KMS-11 (cell line): ENCODE data around the gene PCID2.

Source experiments
- H2AFZ ChIP-seq: fragments of 200-600 bp; sonication (generic); 2 replicates; pipeline ENCODE4 v1.6.1; 2016; ENCODE audit warnings: antibody characterized with exemption, mixed run types, low read depth
- H3K27ac ChIP-seq: fragments of 200-600 bp; sonication (generic); 2 replicates; pipeline ENCODE4 v1.6.1; 2016; ENCODE audit warnings: mild to moderate bottlenecking, mixed run types
- H3K27me3 ChIP-seq: fragments of 200-600 bp; sonication (generic); 2 replicates; pipeline ENCODE4 v1.6.1; 2017; ENCODE audit warnings: mild to moderate bottlenecking, low read depth, mixed run types, moderate library complexity; ENCODE audit not compliant: insufficient read depth
- H3K36me3 ChIP-seq: fragments of 200-600 bp; sonication (generic); 2 replicates; pipeline ENCODE4 v1.6.1; 2017; ENCODE audit warnings: mild to moderate bottlenecking, mixed run types; ENCODE audit not compliant: insufficient read depth
- H3K4me1 ChIP-seq: fragments of 200-600 bp; sonication (generic); 2 replicates; pipeline ENCODE4 v1.6.1; 2016; ENCODE audit warnings: mild to moderate bottlenecking, low read depth, mixed run types; ENCODE audit not compliant: poor library complexity, severe bottlenecking
- H3K4me2 ChIP-seq: fragments of 200-600 bp; sonication (generic); 2 replicates; pipeline ENCODE4 v1.7.0; 2016; ENCODE audit warnings: mild to moderate bottlenecking, mixed run types
- H3K4me3 ChIP-seq: fragments of 200-600 bp; sonication (generic); IDR thresholded peaks from 2 replicates; pipeline ENCODE4 v1.6.1; 2017; ENCODE audit warnings: low read depth, low read length, mixed read lengths; ENCODE audit not compliant: insufficient read depth
- H3K79me2 ChIP-seq: fragments of 200-600 bp; sonication (generic); 2 replicates; pipeline ENCODE4 v1.6.1; 2016; ENCODE audit warnings: low read depth, mixed run types; ENCODE audit not compliant: insufficient read depth
- H3K9ac ChIP-seq: fragments of 200-600 bp; sonication (generic); 2 replicates; pipeline ENCODE4 v1.6.1; 2016; ENCODE audit warnings: mild to moderate bottlenecking, mixed run types
- H4K20me1 ChIP-seq: fragments of 200-600 bp; sonication (generic); 2 replicates; pipeline ENCODE4 v1.6.1; 2016; ENCODE audit warnings: mild to moderate bottlenecking, mixed run types; ENCODE audit not compliant: insufficient read depth
- TF ChIP-seq, protein P1 (sequence below): fragments of 200-600 bp; sonication (generic); conservative IDR thresholded peaks from 2 replicates; pipeline ENCODE4 v1.6.1; 2017; ENCODE audit warnings: low read depth, mild to moderate bottlenecking, antibody characterized with exemption, low read length, moderate library complexity, mixed read lengths

PCID2 gene

DNA sequence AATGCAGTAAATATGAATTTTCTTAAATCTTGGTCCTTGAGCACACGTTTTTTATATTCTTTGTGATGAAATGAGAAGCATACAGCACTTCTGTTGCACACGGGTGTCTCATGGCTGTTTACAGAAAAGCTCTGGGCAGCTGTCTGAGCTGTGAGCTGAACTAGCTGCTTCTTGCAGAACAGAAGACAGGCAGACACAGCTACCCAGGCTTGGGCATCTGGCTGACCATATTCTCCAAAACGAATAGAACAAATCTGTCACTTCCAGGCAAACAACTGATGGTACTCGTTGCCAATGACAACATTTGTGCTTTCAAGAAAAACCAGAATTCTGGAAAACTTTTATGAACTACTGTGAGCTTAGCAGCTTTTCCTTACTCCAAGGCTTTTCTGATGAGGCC is 16.2 kb downstream of the PCID2 start:
- Histone ChIP-seq H3K27me3 (no peaks in the 10 kb centered on the region), H3K79me2 (no peaks in the 10 kb centered on the region; the same call in 1 of the 2 replicates), H3K4me2 (no peak overlapping the region), H3K4me1 (peaks cover under 1% of the 10 kb centered on the region), H3K27ac (no peak overlapping the region), H3K9ac (no peak overlapping the region), H4K20me1 (no peaks in the 10 kb centered on the region), H3K36me3 (no peaks in the 10 kb centered on the region), H3K4me3 (no peak overlapping the region), H2AFZ (no peak overlapping the region)
- TF ChIP-seq, protein P1, sequence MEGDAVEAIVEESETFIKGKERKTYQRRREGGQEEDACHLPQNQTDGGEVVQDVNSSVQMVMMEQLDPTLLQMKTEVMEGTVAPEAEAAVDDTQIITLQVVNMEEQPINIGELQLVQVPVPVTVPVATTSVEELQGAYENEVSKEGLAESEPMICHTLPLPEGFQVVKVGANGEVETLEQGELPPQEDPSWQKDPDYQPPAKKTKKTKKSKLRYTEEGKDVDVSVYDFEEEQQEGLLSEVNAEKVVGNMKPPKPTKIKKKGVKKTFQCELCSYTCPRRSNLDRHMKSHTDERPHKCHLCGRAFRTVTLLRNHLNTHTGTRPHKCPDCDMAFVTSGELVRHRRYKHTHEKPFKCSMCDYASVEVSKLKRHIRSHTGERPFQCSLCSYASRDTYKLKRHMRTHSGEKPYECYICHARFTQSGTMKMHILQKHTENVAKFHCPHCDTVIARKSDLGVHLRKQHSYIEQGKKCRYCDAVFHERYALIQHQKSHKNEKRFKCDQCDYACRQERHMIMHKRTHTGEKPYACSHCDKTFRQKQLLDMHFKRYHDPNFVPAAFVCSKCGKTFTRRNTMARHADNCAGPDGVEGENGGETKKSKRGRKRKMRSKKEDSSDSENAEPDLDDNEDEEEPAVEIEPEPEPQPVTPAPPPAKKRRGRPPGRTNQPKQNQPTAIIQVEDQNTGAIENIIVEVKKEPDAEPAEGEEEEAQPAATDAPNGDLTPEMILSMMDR, result no peak

DNA sequence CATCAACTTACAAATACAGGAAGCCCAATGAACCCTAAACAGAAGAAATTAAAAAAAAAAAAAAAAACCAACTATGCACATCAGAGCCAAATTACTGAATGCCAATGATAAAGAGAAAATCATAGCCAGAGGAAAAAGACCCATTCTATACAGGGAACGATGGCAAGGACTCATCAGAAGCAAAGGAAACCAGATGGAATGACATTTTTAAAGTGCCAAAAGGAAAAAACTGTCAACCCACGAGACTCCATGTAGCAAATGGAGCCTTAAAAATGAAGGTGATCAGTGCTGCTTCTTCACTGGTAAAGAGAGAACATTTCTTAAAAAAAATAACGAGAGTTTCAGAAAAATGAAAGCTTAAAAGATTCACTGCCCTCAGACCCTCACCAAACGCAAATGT is 18.3 kb downstream of the PCID2 start:
- peaks cover 20% of the 10 kb centered on the region for H3K4me1 ChIP-seq
- TF ChIP-seq, protein P1, result no peak
- no peaks in the 10 kb centered on the region for H3K36me3 ChIP-seq
- no peak overlapping the region for H3K27ac ChIP-seq
- H3K4me2 ChIP-seq, result no peak overlapping the region
- H3K79me2 ChIP-seq, result no peaks in the 10 kb centered on the region; the same call in 1 of the 2 replicates
- H2AFZ ChIP-seq, result no peak overlapping the region
- no peak overlapping the region for H3K9ac ChIP-seq
- no peaks in the 10 kb centered on the region for H4K20me1 ChIP-seq
- H3K27me3 ChIP-seq, result no peaks in the 10 kb centered on the region
- no peak overlapping the region for H3K4me3 ChIP-seq

DNA sequence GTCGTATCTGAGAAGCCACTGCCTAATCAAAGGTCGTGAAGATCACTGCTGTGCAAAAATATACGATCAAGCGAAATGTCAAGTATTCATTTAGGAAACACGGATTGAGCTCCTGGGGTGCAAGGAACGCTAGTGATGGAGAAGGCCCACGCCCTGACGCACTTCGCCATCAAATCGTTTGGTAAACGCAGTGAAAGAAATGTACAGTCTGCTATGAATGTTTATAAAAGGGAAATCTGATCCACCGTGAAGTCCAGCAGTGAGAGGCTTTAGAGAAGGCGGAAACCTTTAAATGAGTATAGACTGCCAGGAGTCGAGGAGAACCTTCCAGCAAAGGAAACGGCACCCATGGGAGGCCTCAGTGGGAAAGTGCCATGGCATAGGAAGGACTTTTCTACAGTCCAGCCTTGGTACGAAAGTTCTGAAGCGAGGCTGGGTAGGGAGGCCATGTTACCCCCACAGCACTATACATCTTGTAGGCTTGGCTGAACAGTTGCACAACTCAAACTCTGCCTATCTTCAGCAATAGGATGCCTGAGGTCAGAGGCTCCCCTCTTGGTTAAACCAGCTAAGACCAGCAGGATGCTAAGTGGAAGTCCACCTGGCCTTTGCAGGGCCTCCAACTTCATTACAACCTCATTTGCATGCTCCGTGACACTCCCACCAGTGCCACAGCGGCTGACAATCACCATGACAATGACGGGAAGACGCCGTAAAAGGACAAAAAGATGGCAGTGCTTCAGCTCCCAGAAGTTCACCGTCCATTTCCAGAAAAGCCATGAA is 20.4 kb downstream of the PCID2 start:
- Histone ChIP-seq H3K27ac (no peak overlapping the region), H2AFZ (no peak overlapping the region), H3K4me2 (no peak overlapping the region), H3K4me1 (peaks cover 22% of the 10 kb centered on the region), H3K36me3 (no peaks in the 10 kb centered on the region), H4K20me1 (no peaks in the 10 kb centered on the region), H3K4me3 (no peak overlapping the region), H3K27me3 (no peaks in the 10 kb centered on the region), H3K9ac (no peak overlapping the region), H3K79me2 (no peaks in the 10 kb centered on the region; the same call in 1 of the 2 replicates)
- TF ChIP-seq, protein P1, result no peak

DNA sequence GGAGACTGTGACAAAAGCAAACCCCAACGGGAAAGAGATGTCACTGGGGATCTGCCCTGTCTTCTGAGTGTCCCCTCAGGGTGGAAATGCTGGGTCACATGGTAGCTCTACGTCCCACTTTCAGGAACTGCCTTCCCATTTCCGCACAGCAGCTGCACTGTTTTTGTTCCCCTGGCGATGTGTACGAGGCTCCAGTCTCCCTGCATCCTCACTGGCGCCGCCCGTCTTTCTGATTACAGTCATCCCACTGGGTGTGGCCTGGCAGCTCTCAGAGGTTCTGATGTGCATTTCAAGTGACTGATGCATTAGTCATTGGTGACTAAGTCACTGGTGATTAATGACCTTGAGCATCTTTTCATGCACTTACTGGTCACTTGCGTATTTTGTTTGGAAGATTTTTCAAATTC is 21.2 kb downstream of the PCID2 start:
- Histone ChIP-seq H3K9ac (no peak overlapping the region), H3K4me3 (no peak overlapping the region), H2AFZ (no peak overlapping the region), H4K20me1 (no peaks in the 10 kb centered on the region), H3K4me2 (peak overlapping the region; percentile 29; the same call in 1 of the 2 replicates), H3K4me1 (peaks cover 22% of the 10 kb centered on the region), H3K79me2 (no peaks in the 10 kb centered on the region; the same call in 1 of the 2 replicates), H3K27ac (no peak overlapping the region), H3K27me3 (no peaks in the 10 kb centered on the region), H3K36me3 (no peaks in the 10 kb centered on the region)
- TF ChIP-seq, protein P1, result no peak
